GM12878 (cell line): Measurements from ENCODE around the gene TSR1. TPM values are rescaled to one million over a fixed set of nuclear protein-coding genes. Genes with fewer than 3 reads are reported as not detected.

Source experiments
- ATAC-seq: fragments of 200-7000 bp; cut with Tn5 transposase; 3 replicates; pipeline ENCODE4 v1.9.1; 2020; ENCODE audit warnings: mild to moderate bottlenecking, moderate library complexity
- BruUV-seq: library from RNA; stranded (reverse); fragments of 400-500 nt; replicated peaks from 2 replicates; lab custom pipeline; 2021; lab: Mats Ljungman, UMichigan
- CTCF ChIA-PET: fragments of 300-600 bp; sonication (Branson Sonifier 250); formaldehyde crosslinking; extraction: SDS; loops from one replicate; lab custom pipeline; 2021; ENCODE audit warnings: inconsistent platforms; lab: Yijun Ruan, JAX
- POLR2A ChIA-PET: fragments of 350-600 bp; formaldehyde crosslinking; extraction: SDS; loops from one replicate; lab custom pipeline; 2021; ENCODE audit warnings: inconsistent platforms; lab: Charles Lee
- RAD21 ChIA-PET: fragments of 300-600 bp; sonication (Branson Sonifier 250); formaldehyde crosslinking; loops from one replicate; lab custom pipeline; 2023; ENCODE audit warnings: antibody characterized with exemption; ENCODE audit not compliant: unreplicated experiment; lab: Charles Lee
- SMC1A ChIA-PET: fragments of 300-600 bp; sonication (Branson Sonifier 250); formaldehyde crosslinking; loops from one replicate; lab custom pipeline; 2023; ENCODE audit not compliant: unreplicated experiment, uncharacterized antibody; lab: Charles Lee
- DNase-seq: peaks from one replicate; pipeline ENCODE4 v3.0.0-alpha.2; 2011; ENCODE audit warnings: low read depth, low spot score
- FAIRE-seq: peaks from 3 replicates; lab custom pipeline; 2011; peaks lifted over from hg19 to GRCh38; lab: Jason Lieb, UNC
- H2AFZ ChIP-seq: 2 replicates; pipeline ENCODE4 v1.6.0; 2011; ENCODE audit warnings: low read depth, low read length, control low read depth; ENCODE audit not compliant: control insufficient read depth
- H3K27ac ChIP-seq: 2 replicates; pipeline ENCODE4 v1.5.1; 2011; ENCODE audit warnings: control low read depth; ENCODE audit not compliant: control insufficient read depth, insufficient read depth
- H3K27me3 ChIP-seq, 2 experiments: replicated peaks in 1 of 2; 2 replicates each; pipeline versions ENCODE4 v1.6.0 to v1.6.1; 2011; ENCODE audit warnings: low read length in 1 of 2; ENCODE audit not compliant: control insufficient read depth in 2 of 2, insufficient read depth in 2 of 2
- H3K36me3 ChIP-seq, 2 experiments: 2 replicates each; pipeline ENCODE4 v1.5.1; 2011; ENCODE audit warnings: low read length in 1 of 2; ENCODE audit not compliant: control insufficient read depth in 2 of 2, insufficient read depth in 2 of 2
- H3K4me1 ChIP-seq: 2 replicates; pipeline ENCODE4 v1.6.1; 2011; ENCODE audit warnings: mild to moderate bottlenecking, low read length, moderate library complexity, mixed read lengths; ENCODE audit not compliant: control insufficient read depth, insufficient read depth
- H3K4me2 ChIP-seq: 2 replicates; pipeline ENCODE4 v1.6.0; 2011; ENCODE audit warnings: control low read depth; ENCODE audit not compliant: control insufficient read depth, insufficient read depth
- H3K4me3 ChIP-seq: fragments of 200-600 bp; sonication (generic); 2 replicates; pipeline ENCODE4 v1.5.1; 2016
- H3K79me2 ChIP-seq: 2 replicates; pipeline ENCODE4 v1.6.0; 2011; ENCODE audit warnings: low read length; ENCODE audit not compliant: control insufficient read depth, insufficient read depth
- H3K9ac ChIP-seq: 2 replicates; pipeline ENCODE4 v1.8.0; 2011; ENCODE audit warnings: low read length, control low read depth, mixed read lengths; ENCODE audit not compliant: control insufficient read depth, insufficient read depth
- H3K9me3 ChIP-seq: replicated peaks from 3 replicates; pipeline ENCODE4 v1.5.1; 2011; ENCODE audit warnings: mild to moderate bottlenecking, low read length; ENCODE audit not compliant: control insufficient read depth, insufficient read depth
- H4K20me1 ChIP-seq: 2 replicates; pipeline ENCODE4 v1.6.0; 2011; ENCODE audit not compliant: control insufficient read depth, insufficient read depth
- BCLAF1 ChIP-seq: fragments of 450-650 bp; IDR thresholded peaks from 2 replicates; pipeline ENCODE4 v1.6.1; 2017; ENCODE audit warnings: antibody characterized with exemption, mild to moderate bottlenecking, moderate library complexity
- BMI1 ChIP-seq: fragments of 450-650 bp; IDR thresholded peaks from 2 replicates; pipeline ENCODE4 v1.6.1; 2016; ENCODE audit warnings: mild to moderate bottlenecking, moderate library complexity, borderline replicate concordance
- CBX5 ChIP-seq: sonication (generic); IDR thresholded peaks from 2 replicates; pipeline ENCODE4 v1.6.1; 2016; ENCODE audit warnings: low read depth, moderate library complexity, mild to moderate bottlenecking, inconsistent platforms
- EGR1 ChIP-seq, 2 experiments: IDR thresholded peaks; 1 replicate in 1 of 2; 2 replicates in 1 of 2; pipeline ENCODE4 v1.6.1; 2011 to 2012; ENCODE audit warnings: low read depth in 2 of 2, low read length in 2 of 2, borderline replicate concordance in 1 of 2, mild to moderate bottlenecking in 1 of 2, moderate library complexity in 1 of 2
- FOXM1 ChIP-seq: IDR thresholded peaks from 2 replicates; pipeline ENCODE4 v1.6.1; 2012; ENCODE audit warnings: low read depth, mild to moderate bottlenecking, inconsistent platforms, low read length, moderate library complexity
- IKZF2 ChIP-seq, 2 experiments: fragments of 450-650 bp; IDR thresholded peaks; 2 replicates each; pipeline ENCODE4 v1.6.1; 2017; ENCODE audit warnings: mild to moderate bottlenecking in 2 of 2, moderate library complexity in 2 of 2
- JUND ChIP-seq: IDR thresholded peaks from 2 replicates; pipeline ENCODE4 v1.6.1; 2012; ENCODE audit warnings: low read depth, mild to moderate bottlenecking, low read length, improper control_type of control experiment, moderate library complexity
- LARP7 ChIP-seq: fragments of 450-650 bp; IDR thresholded peaks from 2 replicates; pipeline ENCODE4 v1.6.1; 2017; ENCODE audit warnings: mild to moderate bottlenecking
- PAX8 ChIP-seq: fragments of 450-650 bp; IDR thresholded peaks from 2 replicates; pipeline ENCODE4 v1.6.1; 2017; ENCODE audit warnings: mild to moderate bottlenecking, moderate library complexity
- RAD51 ChIP-seq: fragments of 450-650 bp; IDR thresholded peaks from 2 replicates; pipeline ENCODE4 v1.6.1; 2016; ENCODE audit warnings: moderate library complexity, mild to moderate bottlenecking, inconsistent platforms
- RCOR1 ChIP-seq: conservative IDR thresholded peaks from 2 replicates; pipeline ENCODE4 v1.6.1; 2012; ENCODE audit warnings: low read depth, low read length, improper control_type of control experiment
- ZNF384 ChIP-seq: IDR thresholded peaks from 2 replicates; pipeline ENCODE4 v1.6.1; 2012; ENCODE audit warnings: low read depth, mild to moderate bottlenecking, low read length, improper control_type of control experiment, borderline replicate concordance
- WGBS: methylation state at CpG from one replicate; pipeline ENCODE4 v1.1.6; 2016; ENCODE audit warnings: low lambda C conversion rate; ENCODE audit not compliant: insufficient replicate concordance, insufficient coverage; ENCODE audit errors: missing lambda C conversion rate; 5-methylcytosine and 5-hydroxymethylcytosine counted together
- in situ Hi-C: fragments of 300-500 bp; cut with MboI; formaldehyde crosslinking; loops from 9 replicates; pipeline ENCODE4 v1.14.3; 2018; ENCODE audit warnings: mixed read lengths
- intact Hi-C: fragments of 100-400 bp; cut with micrococcal nuclease; formaldehyde crosslinking; loops from one replicate; pipeline ENCODE4 v1.14.2; 2022; ENCODE audit not compliant: unreplicated experiment
- polyA plus RNA-seq, 11 experiments: library from polyadenylated mRNA; depleted of rRNA in 4 of 11; unstranded in 6 of 11; stranded (reverse) in 5 of 11; fragments of >200 nt; fragmentation: Nextera tagmentation in 4 of 11; fragmentation: Illumina TruSeq in 1 of 11; extraction: Ambion mirVana in 4 of 11; extraction: Trizol in 1 of 11; gene quantifications; 1 replicate in 1 of 11; 2 replicates in 10 of 11; pipeline versions ENCODE4 v1.2.1 to v1.2.3, GENCODE V29; 2011 to 2016; ENCODE audit warnings: inconsistent platforms in 2 of 11, missing spikeins in 2 of 11, low read depth in 1 of 11
- total RNA-seq, 4 experiments: library from RNA; depleted of rRNA in 3 of 4; stranded (reverse); fragments of >200 nt in 3 of 4; fragmentation: Illumina TruSeq in 1 of 4; extraction: Trizol in 1 of 4; gene quantifications; 2 replicates each; pipeline versions ENCODE4 v1.2.1 to v1.2.3, GENCODE V29; 2013 to 2021

The TSR1 gene
- total and polyA plus RNA-seq, 10 of the 15 experiments (the other 5 are each of a cell fraction or from before 2014, with no cell fraction given) = 14.7 to 100 (median 46.9) TPM

GRCh38 chr17:2302778-2303203 lies 33.5 kb downstream of the TSR1 start:
- BruUV-seq = no TSS peak
- intact Hi-C loops = no loop called here
- Histone ChIP-seq H4K20me1 (no peaks in the 10 kb centered on the region), H3K36me3 (peaks cover 1 to 9% of the 10 kb centered on the region in 2 experiments), H3K9me3 (no peaks in the 10 kb centered on the region; the same call in 2 of the 3 replicates)
- under 1% methylated on average over 12 of the region's 12 CpGs for WGBS
- RAD21 ChIA-PET = interaction anchor here (0.6 to 2.2 kb wide), 6 partner anchors 13 to 212 kb away, joined by 3 to 11 read pairs (median 3); partner anchors contain the start of genes SGSM2 and TSR1
- no peak for FAIRE-seq
- no peak for DNase-seq
- peak; percentile 16 for ATAC-seq
- TF ChIP-seq JUND (no peak), BMI1 (no peak), PAX8 (no peak), FOXM1 (no peak), LARP7 (no peak), ZNF384 (no peak), BCLAF1 (no peak), CBX5 (no peak), EGR1 (IDR thresholded peaks at IDR 0.05; ENCODE audit: borderline replicate concordance in 1 of 2, low read depth in 2 of 2, low read length in 2 of 2) (no peak), IKZF2 (IDR thresholded peaks at IDR 0.05) (no peak), RAD51 (no peak), RCOR1 (no peak)
- TF ChIP-seq, all 136 proteins: peak for 0
- peak overlapping the region; percentile 85 for H3K4me2 ChIP-seq
- H3K4me3 ChIP-seq = peak overlapping the region; percentile 96
- H3K4me1 ChIP-seq = no peaks in the 10 kb centered on the region
- CTCF ChIA-PET = interaction anchor here (0.7 to 1.4 kb wide), 7 partner anchors 33 to 634 kb away, joined by 3 read pairs; partner anchors contain the start of gene TSR1
- peaks cover 38% of the 10 kb centered on the region for H3K79me2 ChIP-seq
- H3K27ac ChIP-seq = peak overlapping the region; percentile 89
- H3K9ac ChIP-seq = peak overlapping the region; percentile 96
- peak overlapping the region; percentile 88 for H2AFZ ChIP-seq
- SMC1A ChIA-PET = interaction anchor here (0.9 to 2.0 kb wide), 6 partner anchors 17 to 113 kb away, joined by 3 to 6 read pairs (median 4); partner anchors contain the start of gene TSR1
- in situ Hi-C loops = no loop called here
- H3K27me3 ChIP-seq = no peaks in the 10 kb centered on the region
- POLR2A ChIA-PET = interaction anchor here (0.5 to 2.6 kb wide), 7 partner anchors 32 to 360 kb away, joined by 3 to 12 read pairs (median 4); partner anchors contain the start of genes SGSM2 and TSR1
